Spleen (tissue), 7 donors: Measurements from ENCODE around the gene HPSE2.

Experiments used
- POLR2A ChIP-seq, 3 donors: fragments of 450-650 bp; IDR thresholded peaks; one replicate each; pipeline ENCODE4 v1.5.1; 2017; ENCODE audit warnings: antibody characterized with exemption in 3 of 3, mild to moderate bottlenecking in 1 of 3
- TF ChIP-seq, protein P1 (sequence below), 11 experiments: fragments of 200-600 bp in 7 of 11; fragments of 450-650 bp in 4 of 11; sonication (generic) in 4 of 11; IDR thresholded peaks in 8 of 11; conservative IDR thresholded peaks in 3 of 11; 1 replicate in 7 of 11; 2 replicates in 4 of 11; pipeline versions ENCODE4 v1.4.0 to v1.8.0; 2016 to 2021; ENCODE audit warnings: antibody characterized with exemption in 11 of 11, inconsistent platforms in 4 of 11, mild to moderate bottlenecking in 1 of 11
- donor health status: DM: no; HTN: no; CAD: no; lungs with moderate emphysema.
- donor health status: DM: no; HTN: no; CAD: no.
- donor health status: DM: no; HTN: no; CAD: no.

DNA sequence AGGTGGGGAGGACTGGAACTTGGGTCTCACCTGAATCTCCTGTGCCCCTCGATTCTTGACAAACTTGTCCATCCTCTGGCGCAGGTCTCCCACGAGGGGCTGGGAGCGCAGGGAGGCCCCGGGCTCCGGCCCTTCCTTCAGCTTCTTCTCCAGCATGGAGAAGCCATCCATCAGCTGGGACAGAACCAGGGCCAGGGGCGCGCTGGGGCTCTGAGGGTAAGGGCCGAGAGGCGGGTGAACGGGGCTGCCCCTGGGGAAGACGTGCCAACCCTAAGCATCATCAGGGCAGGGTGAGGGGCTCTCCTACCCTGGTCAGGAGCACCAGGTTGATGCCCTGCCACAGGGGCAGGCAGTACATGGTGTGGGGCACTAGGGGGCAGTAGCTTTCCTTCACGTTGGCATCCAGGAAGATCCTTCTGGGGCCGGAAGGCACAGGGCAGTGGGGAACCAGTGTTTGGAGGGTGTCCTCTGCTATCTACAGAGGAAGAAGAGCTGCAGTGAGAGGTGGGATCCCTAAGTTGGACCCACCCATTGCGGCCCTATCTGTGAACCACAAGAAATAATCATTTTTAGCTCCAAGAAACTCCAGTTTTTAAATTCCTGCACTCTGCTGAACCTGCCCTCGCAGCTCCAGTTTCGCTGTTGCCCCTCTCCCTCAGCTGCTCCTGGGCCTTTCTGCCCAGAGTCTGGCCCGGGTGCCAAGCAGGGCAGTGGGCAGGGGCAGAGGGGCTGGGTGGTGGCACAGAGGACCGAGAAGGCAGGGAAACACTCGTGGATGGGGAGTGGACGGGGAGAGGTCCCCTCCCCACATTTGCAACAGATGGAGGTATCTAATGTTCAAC lies 809.9 kb downstream of the HPSE2 start:
- TF ChIP-seq, protein P1, sequence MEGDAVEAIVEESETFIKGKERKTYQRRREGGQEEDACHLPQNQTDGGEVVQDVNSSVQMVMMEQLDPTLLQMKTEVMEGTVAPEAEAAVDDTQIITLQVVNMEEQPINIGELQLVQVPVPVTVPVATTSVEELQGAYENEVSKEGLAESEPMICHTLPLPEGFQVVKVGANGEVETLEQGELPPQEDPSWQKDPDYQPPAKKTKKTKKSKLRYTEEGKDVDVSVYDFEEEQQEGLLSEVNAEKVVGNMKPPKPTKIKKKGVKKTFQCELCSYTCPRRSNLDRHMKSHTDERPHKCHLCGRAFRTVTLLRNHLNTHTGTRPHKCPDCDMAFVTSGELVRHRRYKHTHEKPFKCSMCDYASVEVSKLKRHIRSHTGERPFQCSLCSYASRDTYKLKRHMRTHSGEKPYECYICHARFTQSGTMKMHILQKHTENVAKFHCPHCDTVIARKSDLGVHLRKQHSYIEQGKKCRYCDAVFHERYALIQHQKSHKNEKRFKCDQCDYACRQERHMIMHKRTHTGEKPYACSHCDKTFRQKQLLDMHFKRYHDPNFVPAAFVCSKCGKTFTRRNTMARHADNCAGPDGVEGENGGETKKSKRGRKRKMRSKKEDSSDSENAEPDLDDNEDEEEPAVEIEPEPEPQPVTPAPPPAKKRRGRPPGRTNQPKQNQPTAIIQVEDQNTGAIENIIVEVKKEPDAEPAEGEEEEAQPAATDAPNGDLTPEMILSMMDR (IDR thresholded peaks at IDR 0.05 in 8 of 11, conservative IDR thresholded peaks at IDR 0.05 in 3 of 11) = peak; percentile 33 to 83 (median 65)
- TF ChIP-seq POLR2A (IDR thresholded peaks at IDR 0.05) = no peak
